NCI-H524 (cell line): ENCODE results near the gene NKX6-1.
A peak's percentile ranks its signal among the peaks of the same experiment; 100 is the strongest.

ENCODE experiments used
- DNase-seq, 2 experiments: peaks; one replicate each; lab custom pipeline; 2025; lab: John Stamatoyannopoulos, UW

The NKX6-1 gene

DNA sequence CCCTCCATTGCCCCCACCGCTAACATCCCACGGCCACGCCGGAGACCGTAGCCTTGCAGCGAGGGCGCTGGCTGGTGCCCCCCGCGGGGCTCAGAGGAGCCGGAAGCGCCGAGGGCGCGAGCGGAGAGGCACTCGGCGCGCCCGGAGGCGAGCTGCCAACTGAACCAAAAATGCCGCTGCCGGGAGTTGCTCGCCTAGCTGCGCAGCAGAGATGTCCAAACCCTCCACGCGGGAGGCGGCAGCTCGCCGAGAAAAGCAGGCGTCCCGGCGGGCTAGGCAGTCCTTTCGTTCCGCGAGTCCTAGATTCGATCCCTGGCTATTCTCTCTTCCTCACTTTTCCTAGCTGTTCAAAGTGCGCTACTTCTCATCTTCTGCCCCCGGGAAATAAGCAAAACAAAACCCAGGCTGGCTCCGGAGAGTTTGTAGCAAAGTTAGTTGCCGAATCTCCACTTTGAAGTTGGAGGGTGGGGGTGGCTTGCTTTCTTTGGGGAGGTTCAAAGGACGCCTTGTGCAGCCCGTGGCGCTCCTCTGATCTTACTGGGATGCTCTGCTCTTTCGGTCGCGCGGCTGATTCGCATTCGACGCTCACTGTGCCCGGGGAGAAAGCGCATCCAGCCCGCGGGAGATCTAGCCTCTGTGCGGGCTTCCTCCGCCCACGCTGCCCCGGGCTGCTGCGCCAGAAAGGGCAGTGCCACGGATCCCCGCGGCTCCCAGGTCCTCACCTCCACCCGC, 723 bp downstream of the NKX6-1 start:
- peak in 1 of 2 experiments; percentile 25 for DNase-seq

DNA sequence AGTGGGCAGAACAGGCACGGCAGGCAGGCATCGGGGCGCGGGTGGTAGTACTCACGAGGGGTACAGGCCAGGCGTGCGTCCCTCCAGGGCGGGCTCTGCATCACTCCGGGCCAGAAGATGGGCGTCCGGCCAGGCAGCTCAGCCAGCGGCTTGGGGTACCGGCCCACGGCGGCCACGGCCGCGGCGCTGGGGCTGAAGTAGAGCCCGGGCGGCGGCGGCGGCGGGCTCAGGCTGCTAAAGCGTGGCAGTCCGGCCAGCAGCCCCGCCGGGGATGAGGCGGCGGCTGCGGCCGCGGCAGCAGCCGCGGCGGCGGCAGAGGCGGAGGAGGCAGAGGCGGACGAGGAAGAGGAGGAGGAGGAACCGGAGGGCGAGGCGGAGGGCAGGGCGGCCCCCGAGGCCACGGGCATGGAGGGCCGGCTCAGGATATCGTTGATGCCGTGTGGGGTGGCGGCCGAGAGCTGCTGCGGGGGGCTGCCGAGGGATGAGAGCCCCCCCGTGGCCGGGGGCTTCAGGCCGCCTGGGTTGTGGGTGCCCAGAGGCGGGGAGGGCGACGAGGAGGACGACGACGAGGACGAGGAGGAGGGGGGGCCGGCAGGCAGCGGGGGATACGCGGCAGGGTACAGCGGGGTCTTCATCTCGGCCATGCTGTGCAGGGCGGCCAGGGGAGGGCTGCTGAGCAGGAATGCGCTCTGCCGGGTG, 1.4 kb downstream of the NKX6-1 start:
- no peak for DNase-seq

DNA sequence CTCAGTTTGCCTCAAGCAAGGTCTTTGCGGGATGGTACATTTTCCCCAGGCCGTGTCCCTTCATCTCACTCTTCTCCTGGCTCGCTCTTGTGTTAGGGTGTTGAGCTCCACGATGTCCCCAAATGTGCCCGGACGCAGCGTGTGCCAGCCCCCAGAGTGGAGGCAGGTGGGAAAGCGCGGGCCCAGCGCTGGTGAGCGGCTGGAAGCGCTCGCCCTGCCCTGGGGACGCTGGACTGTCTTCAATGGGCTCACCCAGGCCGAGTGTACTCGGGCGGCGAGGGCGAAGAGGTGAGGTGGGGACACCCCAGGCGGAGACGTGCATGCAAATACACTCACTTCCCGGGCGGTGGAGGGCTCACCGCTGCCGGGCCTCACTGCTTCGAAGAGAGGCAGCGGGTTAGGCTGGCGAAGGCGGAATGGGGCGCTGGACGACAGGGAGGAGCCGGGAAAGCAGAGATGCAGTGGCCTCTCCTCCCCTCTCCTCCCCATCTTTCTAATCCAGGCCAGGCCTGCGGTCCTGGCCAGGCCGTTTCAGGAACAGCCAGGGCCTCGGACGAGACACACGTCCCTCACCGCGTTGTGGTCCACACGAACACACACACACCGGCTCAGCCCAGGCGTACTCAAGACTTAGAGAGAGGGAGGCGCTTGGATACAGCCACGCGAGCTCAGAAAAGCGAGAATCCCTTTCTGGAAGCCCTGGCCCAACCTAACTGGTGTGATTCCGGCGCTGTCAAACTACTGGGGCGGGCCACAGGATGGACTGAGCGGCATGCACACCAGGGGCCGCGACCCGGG, 2.2 kb downstream of the NKX6-1 start:
- peak in 1 of 2 experiments; percentile 20 for DNase-seq

DNA sequence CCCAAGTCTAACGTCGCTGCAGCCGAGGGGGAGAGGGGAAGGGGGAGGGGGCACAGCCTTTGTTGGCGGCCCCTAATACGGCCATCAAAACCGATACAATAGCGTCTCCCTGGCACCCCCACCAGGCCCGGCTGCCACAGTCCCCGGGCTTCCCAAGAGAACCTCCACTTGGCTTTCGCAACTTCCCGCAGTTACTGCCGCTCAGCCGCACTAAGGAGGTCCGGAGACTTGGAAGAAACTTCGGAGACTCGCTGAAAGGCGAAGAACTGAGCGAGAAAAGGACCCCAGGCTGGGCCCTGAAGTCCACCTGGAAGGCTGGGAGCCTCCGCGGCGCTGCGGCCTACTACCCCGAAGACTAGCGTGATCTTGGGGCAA, 2.8 kb downstream of the NKX6-1 start:
- DNase-seq = no peak

DNA sequence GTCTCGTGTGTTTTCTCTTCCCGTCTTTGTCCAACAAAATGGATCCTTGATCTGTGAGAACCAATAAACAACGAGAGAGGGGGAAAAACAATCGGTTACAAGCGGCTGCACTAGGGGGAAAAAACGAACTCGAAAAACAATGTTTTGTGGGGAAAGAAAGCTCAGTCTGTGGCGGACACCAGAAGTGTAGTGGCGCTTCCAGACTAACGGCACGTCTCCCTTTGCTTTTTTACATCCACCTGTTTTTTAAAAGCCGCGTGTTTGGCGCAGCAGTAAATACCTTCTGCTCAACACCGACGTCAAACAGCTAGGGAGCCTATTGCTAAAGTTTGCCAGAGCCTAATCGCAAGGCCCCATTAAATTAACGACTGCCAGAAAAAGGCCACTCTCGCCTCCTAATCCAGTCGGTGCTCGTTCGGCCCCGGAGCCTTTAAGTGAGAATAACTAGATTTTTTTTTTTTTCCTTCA, 3.3 kb downstream of the NKX6-1 start:
- DNase-seq = no peak

DNA sequence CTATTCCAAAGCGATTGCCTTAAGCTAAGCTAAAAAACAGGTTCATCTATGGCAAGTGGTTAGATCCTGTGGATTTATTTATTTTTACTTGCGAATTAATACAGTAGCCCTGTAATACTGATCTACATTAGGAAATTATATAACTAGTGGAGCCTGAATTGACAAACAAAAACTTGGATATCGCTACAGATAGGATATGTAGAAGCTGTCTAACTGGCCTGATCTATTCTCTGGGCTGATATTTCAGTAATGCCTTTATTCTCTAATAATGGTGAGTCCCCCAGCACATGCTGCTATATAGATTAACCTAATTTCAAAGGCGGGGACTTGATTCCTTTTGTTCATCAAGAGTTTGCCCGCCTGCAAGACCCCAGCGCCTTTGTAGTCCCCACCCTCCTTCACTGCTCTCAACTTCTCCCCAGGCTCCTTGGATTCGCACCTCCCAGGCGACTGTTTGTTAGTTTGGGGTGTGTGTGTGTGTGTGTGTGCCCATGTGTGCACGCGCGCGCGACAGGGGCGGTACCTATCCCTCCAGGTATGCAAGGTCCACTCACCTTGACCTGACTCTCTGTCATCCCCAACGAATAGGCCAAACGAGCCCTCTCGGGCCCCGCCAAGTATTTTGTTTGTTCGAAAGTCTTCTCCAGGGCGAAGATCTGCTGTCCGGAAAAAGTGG, 3.8 kb downstream of the NKX6-1 start:
- no peak for DNase-seq

DNA sequence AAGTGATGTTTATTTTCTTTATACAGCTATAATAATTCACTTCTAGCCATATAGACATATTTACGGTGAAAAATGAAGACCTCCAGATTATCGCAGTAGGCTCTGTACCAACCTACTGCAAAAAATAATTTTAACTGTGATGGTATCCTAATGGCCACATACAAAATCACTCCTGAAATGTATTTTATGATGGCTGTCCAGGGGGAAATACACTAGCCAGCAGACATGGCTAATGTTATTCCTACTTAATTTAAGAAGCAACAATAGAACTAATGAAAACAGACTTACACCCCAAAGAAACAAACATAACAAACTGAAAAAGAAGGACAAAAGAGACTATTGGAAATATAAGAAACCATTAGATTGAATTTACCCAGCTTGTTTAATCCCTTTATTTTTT, 4.6 kb downstream of the NKX6-1 start:
- no peak for DNase-seq

DNA sequence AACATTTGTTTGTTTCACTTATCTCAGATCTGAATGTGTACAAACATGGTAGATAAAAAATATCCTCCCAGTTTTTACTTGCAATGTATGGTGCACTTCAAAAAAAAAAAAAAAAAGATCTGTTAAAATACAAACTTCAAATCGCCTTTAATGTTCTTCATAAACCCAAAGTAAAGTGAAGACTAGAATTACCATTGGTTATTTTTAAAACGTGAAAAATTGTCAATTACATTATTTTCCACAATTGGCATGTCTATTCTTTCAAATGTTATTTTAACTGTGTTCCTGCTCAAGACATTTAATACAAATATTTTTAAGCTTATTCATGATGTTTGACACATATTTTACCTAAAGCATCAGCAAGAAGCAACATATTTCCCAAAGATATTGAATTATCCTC, 5.0 kb downstream of the NKX6-1 start:
- no peak for DNase-seq

DNA sequence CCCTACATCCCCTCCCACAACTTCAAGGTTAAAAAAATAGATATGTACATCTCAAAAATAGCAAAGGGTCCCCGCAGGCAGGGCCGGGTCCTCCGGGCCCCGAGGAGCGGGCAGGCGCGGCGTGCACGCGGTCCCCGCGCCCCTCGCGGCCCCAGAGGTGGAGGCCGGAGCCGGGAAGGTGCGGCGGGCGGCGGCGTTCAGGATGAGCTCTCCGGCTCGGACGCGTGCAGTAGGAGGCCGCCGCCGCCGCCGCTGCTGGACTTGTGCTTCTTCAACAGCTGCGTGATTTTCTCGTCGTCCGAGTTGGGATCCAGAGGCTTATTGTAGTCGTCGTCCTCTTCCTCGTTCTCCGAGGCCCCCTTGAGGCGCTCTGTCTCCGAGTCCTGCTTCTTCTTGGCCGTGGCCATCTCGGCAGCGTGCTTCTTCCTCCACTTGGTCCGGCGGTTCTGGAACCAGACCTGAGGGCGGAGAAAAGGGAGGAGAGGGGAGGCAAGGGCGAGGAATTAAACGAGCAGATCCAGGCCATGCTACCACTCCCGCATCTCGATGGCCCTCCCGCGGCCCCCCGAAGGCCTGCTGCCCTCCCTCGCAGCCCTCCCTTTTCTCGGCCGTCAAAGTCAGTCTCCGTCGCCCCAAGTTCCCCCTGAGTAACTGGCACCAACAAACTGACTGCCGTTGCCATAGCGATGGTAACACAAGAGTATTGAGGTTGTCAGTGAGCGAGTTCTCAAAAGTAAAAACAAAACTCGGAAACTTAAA, 5.8 kb downstream of the NKX6-1 start:
- DNase-seq = no peak

DNA sequence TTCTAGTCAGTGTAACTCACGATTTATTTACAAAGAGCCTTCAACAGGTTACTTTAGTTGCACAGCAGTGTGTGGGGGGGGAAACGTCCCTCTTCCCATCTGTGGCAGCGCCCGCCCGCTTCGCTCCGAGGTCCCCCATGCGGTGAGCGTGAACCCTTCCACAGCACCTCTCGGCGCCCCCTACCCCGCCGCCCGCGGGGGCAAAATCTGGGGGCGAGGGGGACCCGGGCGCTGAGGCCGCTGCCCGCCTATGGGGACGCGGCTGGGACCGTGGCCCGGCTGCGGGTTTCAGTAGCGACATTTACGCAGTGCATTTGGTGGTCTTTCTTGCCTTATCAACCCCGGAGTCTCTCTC, 6.4 kb downstream of the NKX6-1 start:
- no peak for DNase-seq

DNA sequence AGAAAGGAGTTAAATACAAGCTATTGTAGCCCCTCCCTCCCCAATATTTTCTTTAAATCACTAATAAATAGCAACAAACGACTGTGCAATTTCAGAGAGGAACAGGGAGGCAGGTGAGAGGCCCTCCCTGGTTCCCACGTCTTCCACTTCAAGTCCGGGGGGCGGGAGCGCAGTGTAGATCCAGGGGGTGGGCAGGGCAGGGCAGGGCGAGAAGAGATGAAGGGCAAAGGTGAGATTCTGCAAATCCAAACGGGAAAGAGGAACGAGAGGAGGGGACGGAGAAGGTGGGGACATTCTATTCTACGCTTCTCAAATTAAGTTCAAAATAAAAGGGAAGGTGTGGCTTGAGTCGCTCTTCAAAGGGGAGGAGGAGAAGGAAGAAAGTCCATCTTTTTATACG, 6.8 kb downstream of the NKX6-1 start:
- no peak for DNase-seq

DNA sequence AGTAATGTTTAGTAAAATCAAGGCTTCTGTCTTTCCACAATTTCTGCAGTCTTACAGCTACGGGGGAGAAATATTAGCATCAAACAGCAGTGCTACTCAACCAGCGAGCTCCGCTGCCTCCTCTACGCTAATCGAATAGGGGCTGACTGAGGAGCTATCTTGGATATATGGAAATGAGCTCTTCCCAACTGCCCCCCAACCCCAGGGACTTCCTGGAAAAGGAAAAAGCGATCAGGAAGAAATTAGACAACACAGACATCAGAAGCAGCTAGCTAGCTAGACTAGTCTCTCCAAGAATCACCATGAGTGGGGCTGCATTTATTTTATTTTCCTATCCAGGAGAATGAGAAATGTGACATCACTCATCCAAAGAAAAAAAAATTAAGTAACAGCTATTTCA, 7.6 kb downstream of the NKX6-1 start:
- DNase-seq = no peak

DNA sequence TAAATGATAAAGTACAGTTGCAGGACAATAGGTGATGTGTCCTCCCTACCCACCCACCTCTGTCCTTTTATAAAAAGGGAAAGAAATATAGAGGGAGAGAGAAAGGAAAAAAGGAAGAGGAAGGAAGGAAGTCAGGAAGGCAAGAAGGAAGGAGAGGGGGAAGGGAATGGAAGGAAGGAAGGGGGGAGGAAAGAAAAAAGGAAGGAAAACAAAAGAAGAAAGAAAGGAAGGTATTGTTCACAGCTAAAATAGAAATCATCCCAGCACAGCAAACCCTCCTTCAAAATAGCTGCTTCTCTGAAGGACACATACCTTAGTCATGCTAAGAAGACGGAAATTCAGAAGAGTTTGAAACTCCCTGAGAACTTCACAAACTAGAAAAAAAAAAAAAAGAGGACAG, 8.4 kb downstream of the NKX6-1 start:
- DNase-seq = no peak

DNA sequence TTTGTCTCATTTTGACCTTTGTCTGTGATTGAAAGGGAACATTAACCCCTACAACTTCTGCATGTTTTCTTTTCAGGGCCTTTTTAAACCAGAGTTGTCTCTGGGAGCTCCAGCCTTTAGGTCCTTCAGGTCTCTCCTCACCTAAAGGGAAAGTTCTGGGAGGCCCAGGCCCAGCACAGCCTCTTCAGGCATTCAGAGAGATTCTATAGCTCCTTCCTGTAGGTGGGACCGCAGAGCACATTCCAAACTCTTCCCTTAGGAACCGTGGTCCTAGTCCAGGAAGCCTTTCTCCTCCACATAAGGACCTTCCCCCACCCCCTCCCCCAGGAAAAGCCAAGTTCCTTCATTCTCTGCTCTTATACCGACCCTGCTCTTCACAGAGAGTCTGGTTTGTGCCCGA, 14.9 kb downstream of the NKX6-1 start:
- no peak for DNase-seq

DNA sequence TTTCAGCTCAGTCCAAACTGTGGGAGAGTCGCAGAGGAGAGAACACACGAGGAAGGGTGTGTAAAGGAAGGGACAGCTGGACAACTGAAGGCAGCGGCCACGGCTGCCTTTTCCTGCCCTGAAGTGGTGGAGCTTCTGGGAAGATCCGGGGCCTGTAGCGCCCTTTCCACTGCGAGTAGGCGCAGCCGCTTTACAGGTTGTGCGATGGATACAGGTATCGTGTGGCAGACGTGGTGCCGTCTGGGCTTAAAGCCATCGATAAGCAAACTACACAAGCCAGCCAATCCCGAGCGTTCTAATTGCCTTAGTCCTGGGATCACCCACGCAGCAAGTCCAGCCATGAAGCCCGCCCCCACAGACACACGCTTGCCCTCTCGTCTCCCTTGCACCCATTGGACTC, 15.4 kb downstream of the NKX6-1 start:
- no peak for DNase-seq

DNA sequence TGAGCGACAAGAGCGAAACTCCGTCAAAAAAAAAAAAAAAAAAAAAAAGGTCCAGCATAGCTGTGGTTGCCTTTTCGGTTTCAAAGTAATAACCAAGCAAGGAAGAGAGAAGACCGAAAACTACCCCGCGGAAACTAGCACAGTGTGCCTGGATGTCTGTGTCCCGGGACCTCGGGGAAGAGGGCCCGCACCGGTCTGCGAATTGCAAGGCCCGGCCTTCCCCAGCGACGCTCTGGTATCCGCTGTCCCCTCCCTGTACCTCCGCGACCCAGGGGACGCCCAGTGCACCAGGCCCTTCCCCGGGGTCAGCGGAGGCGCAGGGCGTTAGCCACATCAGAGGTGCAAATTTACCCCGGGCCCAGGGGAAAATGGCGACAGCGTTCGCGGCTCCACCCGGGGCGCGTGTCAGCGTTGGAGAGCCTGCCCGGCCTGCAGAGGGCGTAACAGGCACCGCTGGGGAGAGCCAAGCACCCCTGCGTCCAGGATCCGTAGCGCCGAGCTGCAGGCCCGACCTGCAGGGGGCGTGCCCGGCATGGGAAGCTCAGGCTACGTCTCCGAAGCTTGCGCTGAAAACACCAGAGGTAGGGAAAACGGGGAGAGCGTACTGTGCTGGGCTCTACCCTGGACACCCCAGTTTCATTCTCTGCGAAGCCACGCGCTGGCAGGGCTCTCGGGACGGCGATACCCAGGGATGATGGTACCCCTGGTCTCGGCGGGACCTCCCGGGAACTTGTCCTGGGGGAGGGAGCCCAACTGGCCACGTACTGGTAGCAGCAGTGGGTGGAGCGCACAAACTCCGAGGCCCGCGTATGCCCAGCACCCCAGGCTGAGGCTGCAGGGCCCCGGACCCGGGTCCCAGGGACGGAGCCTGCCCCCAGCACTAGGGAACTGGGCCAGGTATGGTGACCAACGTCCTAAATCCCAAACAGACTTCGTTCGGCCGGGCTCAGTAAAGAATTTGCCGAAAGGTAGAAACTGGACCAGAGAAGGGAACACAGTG, 16.2 kb downstream of the NKX6-1 start:
- DNase-seq = no peak

DNA sequence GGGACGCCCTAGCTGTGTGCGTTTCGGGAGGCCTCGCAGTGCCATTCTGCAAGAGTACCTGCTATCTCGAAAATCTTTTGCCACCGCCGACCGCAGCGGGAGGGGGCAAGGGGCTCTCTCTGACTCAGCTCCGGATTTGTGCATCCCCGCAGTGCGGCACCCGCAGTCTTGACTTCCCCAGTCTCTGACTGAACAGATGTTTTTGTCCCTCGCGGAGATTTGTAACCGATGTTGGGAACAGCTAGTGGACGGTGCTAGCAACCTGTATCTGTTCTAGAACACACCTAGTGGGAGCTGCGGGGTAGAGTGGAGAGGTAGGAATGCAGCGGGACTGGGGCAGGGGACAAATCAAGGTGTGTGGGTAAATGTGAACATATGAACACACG, 17.2 kb downstream of the NKX6-1 start:
- DNase-seq = no peak

DNA sequence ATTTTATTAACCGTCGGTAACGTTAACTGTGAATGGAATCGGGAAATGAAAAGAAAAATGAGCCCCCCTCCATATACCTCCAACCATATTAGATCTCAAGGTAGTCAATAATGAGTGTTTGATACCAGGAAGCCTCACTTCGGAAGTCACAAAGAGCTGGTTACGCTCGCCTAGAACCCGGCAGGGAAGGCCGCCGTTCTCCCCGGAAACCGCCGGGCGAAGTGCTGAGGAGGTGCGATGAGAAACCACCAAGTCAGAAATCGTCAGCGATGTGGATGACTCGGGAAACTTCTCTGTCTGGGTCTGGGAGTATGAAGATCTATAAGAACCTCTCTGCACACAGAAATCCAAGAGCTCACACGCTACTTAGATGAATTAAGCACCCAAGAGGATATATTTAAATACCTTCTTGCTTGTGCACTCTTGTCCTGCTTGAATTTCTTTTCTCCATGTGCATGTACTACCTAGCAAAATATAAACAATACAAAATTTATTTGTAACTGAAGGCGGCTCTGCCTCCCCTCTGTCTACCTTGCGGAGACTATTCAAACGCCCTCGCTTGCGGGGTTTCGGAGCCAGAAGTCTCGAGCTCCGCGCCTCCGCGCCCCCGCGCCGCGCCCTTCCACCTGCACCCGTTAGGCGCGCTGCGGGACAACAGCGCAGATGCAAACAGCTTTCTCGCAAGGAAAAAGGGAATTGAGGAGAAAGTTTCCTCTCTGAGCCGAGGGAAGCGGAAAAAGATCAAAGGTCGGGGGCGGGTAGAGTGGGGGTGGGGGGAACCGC, 17.8 kb downstream of the NKX6-1 start:
- no peak for DNase-seq

DNA sequence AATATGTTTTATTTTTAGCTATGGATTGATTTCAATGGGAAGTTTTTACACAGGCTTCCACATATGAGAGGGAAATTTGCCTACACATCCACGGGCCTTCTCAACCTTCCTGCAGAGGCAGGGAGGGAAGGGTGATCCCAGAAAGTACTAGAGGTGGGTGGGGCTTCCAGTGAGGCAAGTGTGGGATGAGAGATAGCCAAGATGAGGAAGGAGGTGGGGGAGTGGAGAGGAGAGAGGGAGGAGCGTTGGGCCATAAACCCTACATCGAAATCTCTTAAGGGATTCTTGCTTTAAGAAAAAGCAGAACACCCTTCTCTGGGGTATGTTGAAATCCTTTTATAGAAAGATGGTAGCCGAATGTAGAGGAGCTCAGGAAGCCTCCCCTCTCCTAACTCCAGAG, 19.0 kb downstream of the NKX6-1 start:
- DNase-seq = no peak

DNA sequence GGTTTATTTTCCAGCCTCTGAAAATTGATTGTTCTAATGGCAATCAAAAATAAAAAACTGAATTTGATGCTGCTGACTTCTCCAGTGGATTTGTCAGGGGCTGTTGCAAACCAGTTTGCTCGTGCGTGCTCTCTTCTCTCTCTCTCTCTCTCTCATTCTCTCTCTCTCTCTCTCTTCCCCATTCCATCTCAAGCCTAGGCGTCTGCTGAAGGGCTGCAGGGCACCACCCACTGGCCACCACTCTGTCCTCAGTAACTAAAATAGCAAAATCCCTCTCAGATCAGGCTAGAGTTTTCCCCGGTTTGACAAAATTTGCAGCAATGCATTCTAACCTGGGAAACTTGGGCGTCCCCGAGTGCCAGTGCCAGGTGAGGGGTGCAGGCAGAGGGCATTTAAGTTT, 19.4 kb downstream of the NKX6-1 start:
- DNase-seq = no peak
